Measurements from ENCODE around the gene TLE3. TPM values are rescaled to one million over a fixed set of nuclear protein-coding genes. Genes with fewer than 3 reads are reported as not detected.

The TLE3 gene
- total RNA-seq, 1 donor from 2014 or later = 89.2 TPM

GRCh38 chr15:70059476-70060213 lies 38.1 kb downstream of the TLE3 start:
- DNase-seq = no peak
- Mint-ChIP-seq H3K9me3 (ENCODE audit: unreplicated experiment) (peaks cover 12% of the 10 kb centered on the region), H3K27ac (ENCODE audit: unreplicated experiment) (no peak overlapping the region), H3K27me3 (ENCODE audit: unreplicated experiment) (peaks cover 15% of the 10 kb centered on the region), H3K4me3 (ENCODE audit: unreplicated experiment) (no peak overlapping the region), H3K36me3 (ENCODE audit: unreplicated experiment) (peaks cover 4% of the 10 kb centered on the region), H3K4me1 (ENCODE audit: low read depth, unreplicated experiment) (peaks cover 32% of the 10 kb centered on the region)
- no peak for TF ChIP-seq CTCF (IDR thresholded peaks at IDR 0.05; ENCODE audit: partially characterized antibody, unreplicated experiment)

GRCh38 chr15:70058642-70059360 lies 38.9 kb downstream of the TLE3 start:
- H3K27me3 Mint-ChIP-seq (ENCODE audit: unreplicated experiment) = peaks cover 11% of the 10 kb centered on the region
- DNase-seq = no peak
- peaks cover 29% of the 10 kb centered on the region for H3K4me1 Mint-ChIP-seq (ENCODE audit: low read depth, unreplicated experiment)
- no peak overlapping the region for H3K4me3 Mint-ChIP-seq (ENCODE audit: unreplicated experiment)
- H3K36me3 Mint-ChIP-seq (ENCODE audit: unreplicated experiment) = peaks cover 9% of the 10 kb centered on the region
- H3K9me3 Mint-ChIP-seq (ENCODE audit: unreplicated experiment) = peaks cover 12% of the 10 kb centered on the region
- TF ChIP-seq CTCF (IDR thresholded peaks at IDR 0.05; ENCODE audit: partially characterized antibody, unreplicated experiment) = no peak
- no peak overlapping the region for H3K27ac Mint-ChIP-seq (ENCODE audit: unreplicated experiment)

DNA sequence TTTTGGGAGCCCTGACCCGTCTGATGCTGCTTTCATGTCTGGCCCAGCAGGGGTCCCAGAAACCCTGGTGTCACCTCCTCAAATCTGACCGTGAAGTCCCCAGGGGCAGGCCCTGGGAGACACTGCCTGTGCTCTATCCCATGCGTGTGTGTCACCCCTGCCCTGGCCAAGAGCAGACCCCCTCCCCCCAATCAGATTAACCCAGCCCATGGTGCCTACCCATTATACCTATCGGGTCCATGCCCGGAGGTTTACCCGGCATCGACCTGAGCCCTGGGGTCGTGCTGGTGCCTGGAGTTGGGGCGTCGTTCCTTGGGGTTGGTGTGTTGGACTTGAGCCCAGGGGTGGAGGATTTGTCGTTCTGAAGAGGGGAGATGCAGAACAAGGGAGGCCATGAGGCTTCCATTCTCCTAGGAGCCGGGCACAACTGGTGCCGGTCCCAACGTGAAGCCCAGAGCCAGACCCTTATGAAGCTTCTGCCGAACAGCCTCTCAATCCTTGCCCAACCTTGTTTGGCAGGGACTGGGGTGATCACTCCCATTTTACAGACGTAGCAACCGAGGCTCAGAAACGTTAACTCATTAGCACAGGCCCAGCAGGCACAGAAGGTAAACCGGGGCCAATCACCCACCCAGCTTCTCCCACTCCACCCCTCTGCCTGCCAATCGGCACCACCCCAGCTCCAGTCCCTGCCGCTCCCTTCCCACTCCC lies 39.6 kb downstream of the TLE3 start:
- H3K27me3 Mint-ChIP-seq (ENCODE audit: unreplicated experiment) = peaks cover 11% of the 10 kb centered on the region
- H3K4me3 Mint-ChIP-seq (ENCODE audit: unreplicated experiment) = no peak overlapping the region
- peaks cover 13% of the 10 kb centered on the region for H3K9me3 Mint-ChIP-seq (ENCODE audit: unreplicated experiment)
- H3K27ac Mint-ChIP-seq (ENCODE audit: unreplicated experiment) = no peak overlapping the region
- peaks cover 11% of the 10 kb centered on the region for H3K36me3 Mint-ChIP-seq (ENCODE audit: unreplicated experiment)
- no peak for TF ChIP-seq CTCF (IDR thresholded peaks at IDR 0.05; ENCODE audit: partially characterized antibody, unreplicated experiment)
- DNase-seq = no peak
- H3K4me1 Mint-ChIP-seq (ENCODE audit: low read depth, unreplicated experiment) = peaks cover 21% of the 10 kb centered on the region

- TF ChIP-seq CTCF (IDR thresholded peaks at IDR 0.05; ENCODE audit: partially characterized antibody, unreplicated experiment) = no peak
- no peak overlapping the region for H3K4me3 Mint-ChIP-seq (ENCODE audit: unreplicated experiment)
- no peak overlapping the region for H3K27ac Mint-ChIP-seq (ENCODE audit: unreplicated experiment)
- H3K27me3 Mint-ChIP-seq (ENCODE audit: unreplicated experiment) = peaks cover 9% of the 10 kb centered on the region
- H3K36me3 Mint-ChIP-seq (ENCODE audit: unreplicated experiment) = peaks cover 11% of the 10 kb centered on the region
- no peak for DNase-seq
- peaks cover 9% of the 10 kb centered on the region for H3K4me1 Mint-ChIP-seq (ENCODE audit: low read depth, unreplicated experiment)
- peaks cover 7% of the 10 kb centered on the region for H3K9me3 Mint-ChIP-seq (ENCODE audit: unreplicated experiment)
Observed at GRCh38 chr15:70056091-70056680, 41.5 kb downstream of the TLE3 start.
